Heart right ventricle (tissue), 16 donors: Measurements from ENCODE around the gene ZNF385C. TPM values are rescaled to one million over a fixed set of nuclear protein-coding genes. Genes with fewer than 3 reads are reported as not detected.

Experiments
- ATAC-seq, 8 donors: fragments of 200-7000 bp; cut with Tn5 transposase; one replicate each; pipeline ENCODE4 v1.9.1; 2020; ENCODE audit warnings: mild to moderate bottlenecking in 8 of 8, moderate library complexity in 8 of 8, moderate number of reproducible peaks in 1 of 8
- DNase-seq, 2 donors: peaks; one replicate each; pipeline ENCODE4 v3.0.0-alpha.2; 2020
- H3K27ac ChIP-seq, 10 donors: fragments of 200-600 bp; sonication (generic) in 2 of 10; one replicate each; pipeline versions ENCODE4 v1.5.0 to v1.8.0; 2020 to 2022; ENCODE audit warnings: mild to moderate bottlenecking in 3 of 10
- H3K27me3 ChIP-seq, 7 donors: fragments of 200-600 bp; one replicate each; pipeline ENCODE4 v1.8.0; 2021 to 2022; ENCODE audit warnings: mild to moderate bottlenecking in 2 of 7
- H3K36me3 ChIP-seq, 9 donors: fragments of 200-600 bp; sonication (generic) in 1 of 9; one replicate each; pipeline versions ENCODE4 v1.5.0 to v1.8.0; 2020 to 2022; ENCODE audit warnings: mild to moderate bottlenecking in 2 of 9
- H3K4me1 ChIP-seq, 9 donors: fragments of 200-600 bp; sonication (generic) in 1 of 9; one replicate each; pipeline versions ENCODE4 v1.5.0 to v1.8.0; 2020 to 2022; ENCODE audit warnings: mild to moderate bottlenecking in 4 of 9
- H3K4me3 ChIP-seq, 10 donors: fragments of 200-600 bp; sonication (generic) in 2 of 10; one replicate each; pipeline versions ENCODE4 v1.5.0 to v1.8.0; 2020 to 2022; ENCODE audit warnings: mild to moderate bottlenecking in 7 of 10, moderate library complexity in 2 of 10
- H3K9me3 ChIP-seq, 11 donors: fragments of 200-600 bp in 10 of 11; sonication (generic) in 2 of 11; one replicate each; pipeline versions ENCODE4 v1.5.0 to v1.8.0; 2013 to 2022; ENCODE audit warnings: mild to moderate bottlenecking in 2 of 11, control low read depth in 1 of 11, moderate library complexity in 1 of 11
- CTCF ChIP-seq, 9 donors: fragments of 200-600 bp; sonication (generic) in 2 of 9; IDR thresholded peaks; one replicate each; pipeline versions ENCODE4 v1.5.0 to v1.8.0; 2021 to 2022; ENCODE audit warnings: antibody characterized with exemption in 9 of 9, mild to moderate bottlenecking in 5 of 9, moderate library complexity in 1 of 9
- WGBS, 2 donors: extraction: QIAGEN DNeasy Blood & Tissue Kit; methylation state at CpG; one replicate each; pipeline ENCODE4 v1.1.7; 2013; ENCODE audit warnings: inconsistent platforms in 1 of 2; 5-methylcytosine and 5-hydroxymethylcytosine counted together
- intact Hi-C, 10 donors: fragments of 100-400 bp; cut with DNase I; formaldehyde crosslinking; loops; one replicate each; pipeline versions ENCODE4 v1.11.1 to v1.14.2; 2022
- polyA plus RNA-seq, 2 donors: library from polyadenylated mRNA; stranded (reverse); fragments of 200-250 nt; gene quantifications; one replicate each; pipeline ENCODE4 v1.2.3, GENCODE V29; 2013
- total RNA-seq, 10 donors: library from RNA; stranded (reverse); fragmentation: NEBNext Ultra II Directional in 3 of 10; extraction: Animal tissue kit (Norgen Biotek cat#: 25700) in 3 of 10; gene quantifications; one replicate each; pipeline versions ENCODE4 v1.2.1 to v1.2.4, GENCODE V29; 2021 to 2023
- donor health status: Arrhythmogenic right ventricular cardiomyopathy.
- donor health status: ischemic (EF 13 %, LVEDD 7.1; RV severe dilation, severe dysfunction).
- donor health status: healthy with polysubstance abuse.
- donor health status: DM: no; HTN: yes; CAD: no.
- donor health status: DM: no; HTN: no; CAD: no.
- donor health status: ischemic (EF 25% LVEDD 6.9; RV normal size, moderate dysfunction).
- donor health status: ischemic (EF 25% LVEDD 5.7; RV mildly dilated, moderate dysfunction).
- donor health status: healthy.
- donor health status: DM: yes; HTN: yes; CAD: no.
- donor health status: Ischemic cardiomyopathy.
- donor health status: ischemic (EF 35%, LVEDD 5.7; RV mildly dilated, moderate dysfunction).
- donor health status: nonischemic (EF 11% LVEDD 7.7; RV severe dilation, severe dysfunction).
- donor health status: DM: yes; HTN: yes; CAD: no.
- donor health status: PGD.
- donor health status: ischemic (EF 29% LVEDD 5.4; RV normal size, mild dysfunction).
- donor health status: nonischemic (EF 23%, LVEDD 6.1; RV moderate dilation, normal function).

The ZNF385C gene
- total and polyA plus RNA-seq, 12 donors = 0.09 to 0.56 (median 0.24) TPM; not detected in 1

GRCh38 chr17:42135664-42136653, 37.7 kb upstream of the ZNF385C start:
- Histone ChIP-seq H3K4me1 (peaks cover 35 to 100% (median 88%) of the 10 kb centered on the region in 9 donors), H3K9me3 (no peaks in the 10 kb centered on the region), H3K4me3 (peak overlapping the region in 7 of 10 donors; percentile 6 to 31 (median 12)), H3K36me3 (peaks cover 0 to 45% (median 0%) of the 10 kb centered on the region in 9 donors), H3K27ac (peak overlapping the region; percentile 56 to 87 (median 78)), H3K27me3 (no peaks in the 10 kb centered on the region)
- 42 to 51% methylated on average over 15 of the region's 15 CpGs for WGBS, 2 donors
- TF ChIP-seq CTCF (IDR thresholded peaks at IDR 0.05) = no peak
- DNase-seq (peak; percentile 59 to 79), ATAC-seq (peak; percentile 80 to 91 (median 84))
- intact Hi-C loops = no loop called here

- no peak overlapping the region for H3K4me3 ChIP-seq
- peak overlapping the region; percentile 56 to 87 (median 78) for H3K27ac ChIP-seq
- H3K4me1 ChIP-seq = peaks cover 42 to 100% (median 94%) of the 10 kb centered on the region in 9 donors
- H3K36me3 ChIP-seq = peaks cover 0 to 48% (median 0%) of the 10 kb centered on the region in 9 donors
- DNase-seq = no peak
- intact Hi-C loops = no loop called here
- no peaks in the 10 kb centered on the region for H3K9me3 ChIP-seq
- ATAC-seq = no peak
- no peak for TF ChIP-seq CTCF (IDR thresholded peaks at IDR 0.05)
- WGBS, 2 donors = 79 to 88% methylated on average over 6 of the region's 6 CpGs
- H3K27me3 ChIP-seq = no peaks in the 10 kb centered on the region
These were observed 36.9 kb upstream of the ZNF385C start for GRCh38 chr17:42135151-42135550.

- no peak for DNase-seq
- no peaks in the 10 kb centered on the region for H3K9me3 ChIP-seq
- H3K4me3 ChIP-seq = no peak overlapping the region
- peak overlapping the region; percentile 66 to 87 (median 80) for H3K27ac ChIP-seq
- no peak for TF ChIP-seq CTCF (IDR thresholded peaks at IDR 0.05)
- H3K36me3 ChIP-seq = peaks cover 0 to 52% (median 12%) of the 10 kb centered on the region in 9 donors
- no peaks in the 10 kb centered on the region for H3K27me3 ChIP-seq
- peaks cover 45 to 100% (median 96%) of the 10 kb centered on the region in 9 donors for H3K4me1 ChIP-seq
- intact Hi-C loops = loop anchor here in 1 of 10 donors (5.0 kb wide), 1 partner anchor 49 kb away; the partner anchor contains the start of gene KCNH4
- WGBS, 2 donors = 33 to 44% methylated on average over 4 of the region's 4 CpGs
- ATAC-seq = no peak
These were observed 35.3 kb upstream of the ZNF385C start for GRCh38 chr17:42133461-42134041.

- Histone ChIP-seq H3K27ac (peak overlapping the region; percentile 66 to 87 (median 80)), H3K4me1 (peaks cover 43 to 98% (median 90%) of the 10 kb centered on the region in 9 donors), H3K4me3 (peak overlapping the region in 3 of 10 donors; percentile 1 to 25 (median 9)), H3K27me3 (no peaks in the 10 kb centered on the region), H3K9me3 (no peaks in the 10 kb centered on the region), H3K36me3 (peaks cover 0 to 58% (median 18%) of the 10 kb centered on the region in 9 donors)
- ATAC-seq (peak; percentile 13 to 56 (median 32)), DNase-seq (peak in 1 of 2 donors; percentile 46)
- WGBS, 2 donors = 41 to 42% methylated on average over 3 of the region's 3 CpGs
- intact Hi-C loops = loop anchor here in 1 of 10 donors (5.0 kb wide), 1 partner anchor 49 kb away; the partner anchor contains the start of gene KCNH4
- TF ChIP-seq CTCF (IDR thresholded peaks at IDR 0.05) = no peak
These were observed 34.7 kb upstream of the ZNF385C start for GRCh38 chr17:42132941-42133340.
